ENCODE measurements around the gene BAZ1B.

GRCh38 chr7:73512018-73512780 lies 9.9 kb downstream of the BAZ1B start:
- TF ChIP-seq CTCF (conservative IDR thresholded peaks at IDR 0.05; ENCODE audit: low read depth, low read length) (no peak), EZH2 (IDR thresholded peaks at IDR 0.05; ENCODE audit: borderline replicate concordance, low read depth, low read length, poor library complexity, severe bottlenecking) (no peak)

All from A673 (cell line).